ENCODE data around the gene CXorf58. TPM values are rescaled to one million over a fixed set of nuclear protein-coding genes. Genes with fewer than 3 reads are reported as not detected.

Gene CXorf58
- total and polyA plus RNA-seq, 9 of the 15 experiments (the other 6 are each of a cell fraction or from before 2014, with no cell fraction given) = 0.10 to 0.27 (median 0.16) TPM; not detected in 3

DNA sequence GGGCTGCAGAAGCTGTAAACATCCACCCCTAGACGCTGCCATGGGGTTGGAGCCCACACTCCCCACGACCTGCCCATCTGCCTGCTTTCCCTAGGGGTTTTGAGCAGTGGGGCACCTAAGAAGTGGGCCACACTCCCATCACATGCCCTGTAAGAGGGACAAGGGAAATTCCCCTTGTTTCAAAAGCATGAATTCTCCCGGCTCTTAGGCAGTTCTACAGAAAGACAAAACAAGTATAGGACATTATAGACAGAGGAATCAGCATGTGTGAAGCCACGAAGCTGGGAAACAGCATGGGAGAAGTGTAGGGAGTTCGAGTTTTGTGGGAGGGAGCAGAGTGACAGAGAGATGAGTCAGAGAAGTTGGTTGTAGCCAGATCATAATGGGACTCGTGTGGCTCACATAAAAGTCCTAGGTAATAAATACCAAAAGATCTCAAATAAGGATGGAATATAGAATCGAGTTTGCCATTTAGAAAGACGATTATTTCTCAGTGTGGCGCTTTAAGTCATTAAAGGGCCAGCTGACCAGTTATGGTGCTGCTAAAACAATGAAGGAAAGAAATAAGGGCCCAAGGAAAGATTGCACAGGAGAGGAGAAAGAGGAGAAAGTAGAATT is 24.0 kb upstream of the CXorf58 start (continued):
- TF ChIP-seq, protein P1, sequence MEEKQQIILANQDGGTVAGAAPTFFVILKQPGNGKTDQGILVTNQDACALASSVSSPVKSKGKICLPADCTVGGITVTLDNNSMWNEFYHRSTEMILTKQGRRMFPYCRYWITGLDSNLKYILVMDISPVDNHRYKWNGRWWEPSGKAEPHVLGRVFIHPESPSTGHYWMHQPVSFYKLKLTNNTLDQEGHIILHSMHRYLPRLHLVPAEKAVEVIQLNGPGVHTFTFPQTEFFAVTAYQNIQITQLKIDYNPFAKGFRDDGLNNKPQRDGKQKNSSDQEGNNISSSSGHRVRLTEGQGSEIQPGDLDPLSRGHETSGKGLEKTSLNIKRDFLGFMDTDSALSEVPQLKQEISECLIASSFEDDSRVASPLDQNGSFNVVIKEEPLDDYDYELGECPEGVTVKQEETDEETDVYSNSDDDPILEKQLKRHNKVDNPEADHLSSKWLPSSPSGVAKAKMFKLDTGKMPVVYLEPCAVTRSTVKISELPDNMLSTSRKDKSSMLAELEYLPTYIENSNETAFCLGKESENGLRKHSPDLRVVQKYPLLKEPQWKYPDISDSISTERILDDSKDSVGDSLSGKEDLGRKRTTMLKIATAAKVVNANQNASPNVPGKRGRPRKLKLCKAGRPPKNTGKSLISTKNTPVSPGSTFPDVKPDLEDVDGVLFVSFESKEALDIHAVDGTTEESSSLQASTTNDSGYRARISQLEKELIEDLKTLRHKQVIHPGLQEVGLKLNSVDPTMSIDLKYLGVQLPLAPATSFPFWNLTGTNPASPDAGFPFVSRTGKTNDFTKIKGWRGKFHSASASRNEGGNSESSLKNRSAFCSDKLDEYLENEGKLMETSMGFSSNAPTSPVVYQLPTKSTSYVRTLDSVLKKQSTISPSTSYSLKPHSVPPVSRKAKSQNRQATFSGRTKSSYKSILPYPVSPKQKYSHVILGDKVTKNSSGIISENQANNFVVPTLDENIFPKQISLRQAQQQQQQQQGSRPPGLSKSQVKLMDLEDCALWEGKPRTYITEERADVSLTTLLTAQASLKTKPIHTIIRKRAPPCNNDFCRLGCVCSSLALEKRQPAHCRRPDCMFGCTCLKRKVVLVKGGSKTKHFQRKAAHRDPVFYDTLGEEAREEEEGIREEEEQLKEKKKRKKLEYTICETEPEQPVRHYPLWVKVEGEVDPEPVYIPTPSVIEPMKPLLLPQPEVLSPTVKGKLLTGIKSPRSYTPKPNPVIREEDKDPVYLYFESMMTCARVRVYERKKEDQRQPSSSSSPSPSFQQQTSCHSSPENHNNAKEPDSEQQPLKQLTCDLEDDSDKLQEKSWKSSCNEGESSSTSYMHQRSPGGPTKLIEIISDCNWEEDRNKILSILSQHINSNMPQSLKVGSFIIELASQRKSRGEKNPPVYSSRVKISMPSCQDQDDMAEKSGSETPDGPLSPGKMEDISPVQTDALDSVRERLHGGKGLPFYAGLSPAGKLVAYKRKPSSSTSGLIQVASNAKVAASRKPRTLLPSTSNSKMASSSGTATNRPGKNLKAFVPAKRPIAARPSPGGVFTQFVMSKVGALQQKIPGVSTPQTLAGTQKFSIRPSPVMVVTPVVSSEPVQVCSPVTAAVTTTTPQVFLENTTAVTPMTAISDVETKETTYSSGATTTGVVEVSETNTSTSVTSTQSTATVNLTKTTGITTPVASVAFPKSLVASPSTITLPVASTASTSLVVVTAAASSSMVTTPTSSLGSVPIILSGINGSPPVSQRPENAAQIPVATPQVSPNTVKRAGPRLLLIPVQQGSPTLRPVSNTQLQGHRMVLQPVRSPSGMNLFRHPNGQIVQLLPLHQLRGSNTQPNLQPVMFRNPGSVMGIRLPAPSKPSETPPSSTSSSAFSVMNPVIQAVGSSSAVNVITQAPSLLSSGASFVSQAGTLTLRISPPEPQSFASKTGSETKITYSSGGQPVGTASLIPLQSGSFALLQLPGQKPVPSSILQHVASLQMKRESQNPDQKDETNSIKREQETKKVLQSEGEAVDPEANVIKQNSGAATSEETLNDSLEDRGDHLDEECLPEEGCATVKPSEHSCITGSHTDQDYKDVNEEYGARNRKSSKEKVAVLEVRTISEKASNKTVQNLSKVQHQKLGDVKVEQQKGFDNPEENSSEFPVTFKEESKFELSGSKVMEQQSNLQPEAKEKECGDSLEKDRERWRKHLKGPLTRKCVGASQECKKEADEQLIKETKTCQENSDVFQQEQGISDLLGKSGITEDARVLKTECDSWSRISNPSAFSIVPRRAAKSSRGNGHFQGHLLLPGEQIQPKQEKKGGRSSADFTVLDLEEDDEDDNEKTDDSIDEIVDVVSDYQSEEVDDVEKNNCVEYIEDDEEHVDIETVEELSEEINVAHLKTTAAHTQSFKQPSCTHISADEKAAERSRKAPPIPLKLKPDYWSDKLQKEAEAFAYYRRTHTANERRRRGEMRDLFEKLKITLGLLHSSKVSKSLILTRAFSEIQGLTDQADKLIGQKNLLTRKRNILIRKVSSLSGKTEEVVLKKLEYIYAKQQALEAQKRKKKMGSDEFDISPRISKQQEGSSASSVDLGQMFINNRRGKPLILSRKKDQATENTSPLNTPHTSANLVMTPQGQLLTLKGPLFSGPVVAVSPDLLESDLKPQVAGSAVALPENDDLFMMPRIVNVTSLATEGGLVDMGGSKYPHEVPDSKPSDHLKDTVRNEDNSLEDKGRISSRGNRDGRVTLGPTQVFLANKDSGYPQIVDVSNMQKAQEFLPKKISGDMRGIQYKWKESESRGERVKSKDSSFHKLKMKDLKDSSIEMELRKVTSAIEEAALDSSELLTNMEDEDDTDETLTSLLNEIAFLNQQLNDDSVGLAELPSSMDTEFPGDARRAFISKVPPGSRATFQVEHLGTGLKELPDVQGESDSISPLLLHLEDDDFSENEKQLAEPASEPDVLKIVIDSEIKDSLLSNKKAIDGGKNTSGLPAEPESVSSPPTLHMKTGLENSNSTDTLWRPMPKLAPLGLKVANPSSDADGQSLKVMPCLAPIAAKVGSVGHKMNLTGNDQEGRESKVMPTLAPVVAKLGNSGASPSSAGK (IDR thresholded peaks at IDR 0.05) = peak; percentile 79
- TF ChIP-seq FOXM1 (IDR thresholded peaks at IDR 0.05; ENCODE audit: low read depth) (no peak), FOXM1 (CRISPR knock-in tag; IDR thresholded peaks at IDR 0.05; ENCODE audit: low read depth) (no peak), JUN (IDR thresholded peaks at IDR 0.05; ENCODE audit: borderline replicate concordance, low read depth, low read length) (peak; percentile 60; the same call in 1 of the 2 replicates), JUN (CRISPR knock-in tag; IDR thresholded peaks at IDR 0.05; ENCODE audit: borderline replicate concordance) (no peak), MECOM (CRISPR knock-in tag; IDR thresholded peaks at IDR 0.05) (no peak), JUND (IDR thresholded peaks at IDR 0.05; ENCODE audit: borderline replicate concordance, low read depth, low read length) (peak; percentile 88), JUND (tag; IDR thresholded peaks at IDR 0.05; ENCODE audit: borderline replicate concordance, low read depth, low read length) (peak; percentile 65; the same call in 2 of the 3 replicates)
- TF ChIP-seq, protein P2, sequence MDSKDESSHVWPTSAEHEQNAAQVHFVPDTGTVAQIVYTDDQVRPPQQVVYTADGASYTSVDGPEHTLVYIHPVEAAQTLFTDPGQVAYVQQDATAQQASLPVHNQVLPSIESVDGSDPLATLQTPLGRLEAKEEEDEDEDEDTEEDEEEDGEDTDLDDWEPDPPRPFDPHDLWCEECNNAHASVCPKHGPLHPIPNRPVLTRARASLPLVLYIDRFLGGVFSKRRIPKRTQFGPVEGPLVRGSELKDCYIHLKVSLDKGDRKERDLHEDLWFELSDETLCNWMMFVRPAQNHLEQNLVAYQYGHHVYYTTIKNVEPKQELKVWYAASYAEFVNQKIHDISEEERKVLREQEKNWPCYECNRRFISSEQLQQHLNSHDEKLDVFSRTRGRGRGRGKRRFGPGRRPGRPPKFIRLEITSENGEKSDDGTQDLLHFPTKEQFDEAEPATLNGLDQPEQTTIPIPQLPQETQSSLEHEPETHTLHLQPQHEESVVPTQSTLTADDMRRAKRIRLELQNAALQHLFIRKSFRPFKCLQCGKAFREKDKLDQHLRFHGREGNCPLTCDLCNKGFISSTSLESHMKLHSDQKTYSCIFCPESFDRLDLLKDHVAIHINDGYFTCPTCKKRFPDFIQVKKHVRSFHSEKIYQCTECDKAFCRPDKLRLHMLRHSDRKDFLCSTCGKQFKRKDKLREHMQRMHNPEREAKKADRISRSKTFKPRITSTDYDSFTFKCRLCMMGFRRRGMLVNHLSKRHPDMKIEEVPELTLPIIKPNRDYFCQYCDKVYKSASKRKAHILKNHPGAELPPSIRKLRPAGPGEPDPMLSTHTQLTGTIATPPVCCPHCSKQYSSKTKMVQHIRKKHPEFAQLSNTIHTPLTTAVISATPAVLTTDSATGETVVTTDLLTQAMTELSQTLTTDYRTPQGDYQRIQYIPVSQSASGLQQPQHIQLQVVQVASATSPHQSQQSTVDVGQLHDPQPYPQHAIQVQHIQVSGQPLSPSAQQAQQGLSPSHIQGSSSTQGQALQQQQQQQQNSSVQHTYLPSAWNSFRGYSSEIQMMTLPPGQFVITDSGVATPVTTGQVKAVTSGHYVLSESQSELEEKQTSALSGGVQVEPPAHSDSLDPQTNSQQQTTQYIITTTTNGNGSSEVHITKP (IDR thresholded peaks at IDR 0.05; ENCODE audit: partially characterized antibody) = no peak
